ENCODE results near the gene APBA2.
"Not testable (repeated sequence)": the region's sequence is repeated elsewhere in the genome, so short reads cannot be mapped to it uniquely, and the experiment has no call there.

APBA2 gene

DNA sequence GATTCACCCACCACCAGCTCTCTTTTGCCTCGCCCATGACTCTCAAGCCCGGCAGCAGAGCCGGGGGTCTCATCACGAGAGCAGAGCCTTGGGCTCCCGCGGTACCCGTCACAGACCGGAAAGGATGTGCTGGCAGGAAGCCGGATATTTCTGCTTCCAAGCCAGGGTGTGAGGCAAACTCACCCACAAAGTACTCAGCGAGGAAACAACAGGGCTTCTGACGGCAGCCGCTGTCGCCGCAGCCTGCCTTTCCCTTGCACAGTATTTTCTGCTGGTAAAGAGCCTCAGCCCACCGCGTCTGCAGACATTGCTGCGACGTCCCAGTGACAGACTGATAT lies 263.9 kb downstream of the APBA2 start:
- no peak for FAIRE-seq

DNA sequence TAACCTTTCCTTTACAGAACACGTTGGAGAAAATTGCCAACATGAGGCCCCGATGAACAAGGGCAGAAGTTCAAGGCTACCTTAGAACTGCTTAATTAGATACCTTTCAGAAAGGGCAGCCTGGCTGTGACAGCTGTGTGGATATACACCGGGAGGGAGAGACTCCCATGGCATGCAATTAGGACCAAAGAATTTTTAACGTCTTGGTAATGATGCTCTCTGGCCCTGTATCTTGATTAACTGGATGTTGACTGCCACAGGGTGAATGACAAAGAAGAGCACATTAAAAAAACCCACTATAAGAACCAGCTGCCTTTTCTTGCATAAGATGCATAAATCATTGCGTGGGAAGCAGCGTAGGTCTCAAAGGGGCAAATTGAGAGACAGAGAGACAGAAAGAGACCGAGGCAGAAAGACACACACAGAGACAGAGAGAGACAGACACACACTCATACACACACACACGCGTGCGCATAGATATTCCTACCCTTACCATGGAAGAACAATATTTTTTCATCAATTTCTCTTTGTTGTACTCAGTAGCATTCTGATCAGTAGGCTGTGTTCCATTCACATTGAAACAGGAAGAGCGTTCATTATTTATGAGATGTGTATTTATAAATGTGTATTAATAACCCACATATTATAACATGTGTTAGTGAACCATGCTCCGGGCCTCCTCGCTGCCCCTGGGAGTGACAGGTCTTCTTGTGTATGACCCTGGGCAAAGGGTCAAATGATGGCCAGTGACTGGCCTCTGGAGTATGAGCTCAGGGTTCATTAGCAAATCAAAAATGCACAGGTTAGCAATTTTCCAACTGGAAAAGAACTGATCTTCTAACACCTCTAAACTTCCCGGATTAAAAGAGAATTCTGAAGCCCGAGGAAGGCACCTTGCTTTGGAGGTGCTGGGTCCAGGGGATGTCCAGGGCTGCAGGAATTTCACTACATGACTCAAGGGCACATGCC lies 265.0 kb downstream of the APBA2 start:
- TF ChIP-seq, protein P1, sequence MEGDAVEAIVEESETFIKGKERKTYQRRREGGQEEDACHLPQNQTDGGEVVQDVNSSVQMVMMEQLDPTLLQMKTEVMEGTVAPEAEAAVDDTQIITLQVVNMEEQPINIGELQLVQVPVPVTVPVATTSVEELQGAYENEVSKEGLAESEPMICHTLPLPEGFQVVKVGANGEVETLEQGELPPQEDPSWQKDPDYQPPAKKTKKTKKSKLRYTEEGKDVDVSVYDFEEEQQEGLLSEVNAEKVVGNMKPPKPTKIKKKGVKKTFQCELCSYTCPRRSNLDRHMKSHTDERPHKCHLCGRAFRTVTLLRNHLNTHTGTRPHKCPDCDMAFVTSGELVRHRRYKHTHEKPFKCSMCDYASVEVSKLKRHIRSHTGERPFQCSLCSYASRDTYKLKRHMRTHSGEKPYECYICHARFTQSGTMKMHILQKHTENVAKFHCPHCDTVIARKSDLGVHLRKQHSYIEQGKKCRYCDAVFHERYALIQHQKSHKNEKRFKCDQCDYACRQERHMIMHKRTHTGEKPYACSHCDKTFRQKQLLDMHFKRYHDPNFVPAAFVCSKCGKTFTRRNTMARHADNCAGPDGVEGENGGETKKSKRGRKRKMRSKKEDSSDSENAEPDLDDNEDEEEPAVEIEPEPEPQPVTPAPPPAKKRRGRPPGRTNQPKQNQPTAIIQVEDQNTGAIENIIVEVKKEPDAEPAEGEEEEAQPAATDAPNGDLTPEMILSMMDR (IDR thresholded peaks at IDR 0.05; ENCODE audit: insufficient read depth, missing control alignments) = no peak
- DNase-seq (ENCODE audit: insufficient read length, low spot score) (no peak), FAIRE-seq (no peak)

More for the DNA sequence above, 263.9 kb downstream of the APBA2 start:
- no peak for DNase-seq (ENCODE audit: insufficient read length, low spot score)
- TF ChIP-seq, protein P1 (IDR thresholded peaks at IDR 0.05; ENCODE audit: insufficient read depth, missing control alignments) = no peak

DNA sequence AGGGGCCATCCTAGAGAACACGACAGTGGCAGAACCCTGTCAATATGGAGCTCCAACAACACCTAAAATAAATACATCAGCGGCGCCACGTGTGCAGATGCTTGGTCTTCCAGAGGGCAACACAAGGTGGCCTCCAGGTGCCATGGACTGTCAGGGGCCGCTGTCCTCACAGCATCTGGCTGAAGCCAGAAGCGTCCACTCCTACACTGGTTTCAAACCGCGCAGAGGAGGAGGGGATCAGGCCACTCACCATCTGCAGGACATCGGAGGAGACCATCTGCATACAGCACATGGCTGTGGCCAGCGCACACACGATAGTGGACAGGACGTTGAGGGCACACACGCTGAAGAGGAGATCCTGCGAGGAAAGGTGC lies 265.7 kb downstream of the APBA2 start:
- FAIRE-seq (no peak), DNase-seq (ENCODE audit: insufficient read length, low spot score) (no peak)
- TF ChIP-seq, protein P1 (IDR thresholded peaks at IDR 0.05; ENCODE audit: insufficient read depth, missing control alignments) = no peak

DNA sequence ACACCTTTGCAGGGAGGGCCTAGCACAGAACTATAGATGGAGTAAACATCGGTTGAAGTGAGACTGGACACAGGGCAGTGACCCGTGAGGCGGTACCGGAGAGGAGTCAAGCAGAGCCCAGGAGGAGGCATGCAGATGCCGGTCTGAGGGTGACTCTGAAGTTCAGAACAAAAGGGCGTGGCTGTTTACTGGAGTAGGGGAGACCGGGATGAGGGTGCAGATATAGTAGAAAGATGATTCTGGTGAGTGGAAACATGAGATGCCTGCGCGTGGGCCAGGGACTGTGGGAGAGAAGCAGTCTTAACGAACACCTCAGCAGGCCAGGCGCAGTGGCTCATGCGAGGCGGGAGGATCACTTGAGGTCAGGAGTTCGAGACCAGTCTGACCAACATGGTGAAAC lies 270.7 kb downstream of the APBA2 start:
- FAIRE-seq (no peak), DNase-seq (ENCODE audit: insufficient read length, low spot score) (no peak)
- TF ChIP-seq, protein P1 (IDR thresholded peaks at IDR 0.05; ENCODE audit: insufficient read depth, missing control alignments) = no peak

DNA sequence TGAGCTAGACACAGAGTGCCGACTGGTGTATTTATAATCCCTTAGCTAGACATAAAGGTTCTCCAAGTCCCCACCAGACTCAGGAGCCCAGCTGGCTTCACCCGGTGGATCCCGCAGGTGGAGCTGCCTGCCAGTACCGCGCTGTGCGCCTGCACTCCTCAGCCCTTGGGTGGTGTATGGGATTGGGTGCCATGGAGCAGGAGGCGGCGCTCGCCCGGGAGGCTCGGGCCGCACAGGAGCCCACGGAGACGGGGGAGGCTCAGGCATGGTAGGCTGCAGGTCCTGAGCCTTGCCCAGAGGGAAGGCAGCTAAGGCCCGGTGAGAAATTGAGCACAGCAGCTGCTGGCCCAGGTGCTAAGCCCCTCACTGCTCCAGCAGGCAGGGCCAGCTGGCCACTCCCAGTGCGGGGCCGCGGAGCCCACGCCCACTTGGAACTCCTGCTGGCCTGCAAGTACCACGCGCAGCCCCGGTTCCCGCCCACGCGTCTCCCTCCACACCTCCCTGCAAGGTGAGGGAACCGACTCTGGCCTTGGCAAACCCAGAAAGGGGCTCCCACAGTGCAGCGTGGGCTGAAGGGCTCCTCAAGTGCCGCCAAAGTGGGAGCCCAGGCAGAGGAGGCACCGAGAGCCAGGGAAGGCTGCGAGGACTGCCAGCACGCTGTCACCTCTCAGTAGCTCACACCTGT lies 274.1 kb downstream of the APBA2 start:
- DNase-seq (ENCODE audit: insufficient read length, low spot score) (no peak), FAIRE-seq (no peak)
- TF ChIP-seq, protein P1 (IDR thresholded peaks at IDR 0.05; ENCODE audit: insufficient read depth, missing control alignments) = no peak

DNA sequence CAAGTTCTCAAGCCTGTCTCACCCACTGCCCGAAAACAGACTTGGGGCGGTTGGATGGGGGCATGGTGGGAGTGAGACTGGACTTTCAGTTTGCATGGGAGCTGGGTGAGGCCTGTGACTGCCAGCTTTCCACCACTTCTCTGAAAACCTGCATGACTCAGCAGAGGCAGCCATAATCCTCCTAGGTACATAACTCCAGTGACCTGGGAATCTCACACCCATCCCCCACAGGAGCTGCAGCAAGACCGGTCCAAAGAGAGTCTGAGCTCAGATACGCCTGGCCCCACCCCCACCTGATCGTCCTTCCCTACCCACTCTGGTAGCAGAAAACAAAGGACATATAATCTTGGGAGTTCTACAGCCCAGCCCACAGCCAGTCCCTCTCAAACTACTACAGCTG lies 276.6 kb downstream of the APBA2 start:
- no peak for FAIRE-seq
- no peak for DNase-seq (ENCODE audit: insufficient read length, low spot score)
- TF ChIP-seq, protein P1 (IDR thresholded peaks at IDR 0.05; ENCODE audit: insufficient read depth, missing control alignments) = no peak

DNA sequence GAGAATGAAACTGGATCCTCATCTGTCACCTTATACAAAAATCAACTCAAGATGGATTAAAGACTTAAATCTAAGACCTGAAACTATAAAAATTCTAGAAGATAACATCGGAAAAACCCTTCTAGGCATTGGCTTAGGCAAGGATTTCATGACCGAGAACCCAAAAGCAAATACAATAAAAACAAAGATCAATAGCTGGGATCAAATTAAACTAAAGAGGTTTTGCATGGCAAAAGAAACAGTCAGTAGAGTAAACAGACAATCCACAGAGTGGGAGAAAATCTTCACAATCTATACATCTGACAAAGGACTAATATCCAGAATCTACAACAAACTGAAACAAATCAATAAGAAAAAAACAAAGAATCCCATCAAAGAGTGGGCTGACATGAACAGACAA lies 281.3 kb downstream of the APBA2 start:
- FAIRE-seq; DNase-seq (ENCODE audit: insufficient read length, low spot score): not testable (repeated sequence)
